ENCODE measurements around the gene EVA1A. TPM values are rescaled to one million over a fixed set of nuclear protein-coding genes. Genes with fewer than 3 reads are reported as not detected.

Gene EVA1A
- total RNA-seq, 4 donors from 2014 or later, result 1.3 to 1.6 TPM; not detected in 2

DNA sequence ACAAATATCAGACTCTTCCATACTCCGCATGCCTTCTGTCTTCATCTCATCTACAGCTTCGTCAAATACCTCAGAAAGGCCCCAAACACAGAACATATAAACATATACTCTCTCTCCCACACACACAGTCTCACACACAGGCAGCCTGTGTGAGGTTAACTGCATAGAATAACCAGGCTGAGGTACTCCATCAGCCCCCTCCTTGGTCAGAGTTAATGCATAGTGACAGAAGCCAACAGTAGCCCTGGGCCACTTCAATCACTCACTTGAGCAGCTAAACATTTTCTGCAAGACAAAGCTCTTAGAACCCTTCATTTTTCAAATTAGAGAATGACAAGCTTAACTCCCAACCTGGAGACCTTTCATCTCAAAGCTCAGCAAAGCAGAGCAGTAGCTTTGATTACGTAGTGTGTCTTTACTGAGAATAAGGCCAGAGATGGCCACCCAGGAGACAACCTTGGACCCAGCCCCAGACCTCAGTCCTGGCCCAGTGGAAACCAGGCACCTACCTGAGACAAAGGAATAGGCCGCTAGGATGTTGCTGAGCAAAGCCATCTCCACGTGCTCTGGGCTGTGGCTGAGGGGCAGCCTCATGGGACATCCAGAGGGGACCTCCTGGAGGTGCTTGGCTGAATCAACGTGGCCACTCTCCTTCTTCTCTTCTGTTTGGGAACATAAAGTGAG is 43.0 kb downstream of the EVA1A start:
- 77 to 93% methylated on average over 5 to 6 of the region's 6 CpGs for WGBS, 2 donors

DNA sequence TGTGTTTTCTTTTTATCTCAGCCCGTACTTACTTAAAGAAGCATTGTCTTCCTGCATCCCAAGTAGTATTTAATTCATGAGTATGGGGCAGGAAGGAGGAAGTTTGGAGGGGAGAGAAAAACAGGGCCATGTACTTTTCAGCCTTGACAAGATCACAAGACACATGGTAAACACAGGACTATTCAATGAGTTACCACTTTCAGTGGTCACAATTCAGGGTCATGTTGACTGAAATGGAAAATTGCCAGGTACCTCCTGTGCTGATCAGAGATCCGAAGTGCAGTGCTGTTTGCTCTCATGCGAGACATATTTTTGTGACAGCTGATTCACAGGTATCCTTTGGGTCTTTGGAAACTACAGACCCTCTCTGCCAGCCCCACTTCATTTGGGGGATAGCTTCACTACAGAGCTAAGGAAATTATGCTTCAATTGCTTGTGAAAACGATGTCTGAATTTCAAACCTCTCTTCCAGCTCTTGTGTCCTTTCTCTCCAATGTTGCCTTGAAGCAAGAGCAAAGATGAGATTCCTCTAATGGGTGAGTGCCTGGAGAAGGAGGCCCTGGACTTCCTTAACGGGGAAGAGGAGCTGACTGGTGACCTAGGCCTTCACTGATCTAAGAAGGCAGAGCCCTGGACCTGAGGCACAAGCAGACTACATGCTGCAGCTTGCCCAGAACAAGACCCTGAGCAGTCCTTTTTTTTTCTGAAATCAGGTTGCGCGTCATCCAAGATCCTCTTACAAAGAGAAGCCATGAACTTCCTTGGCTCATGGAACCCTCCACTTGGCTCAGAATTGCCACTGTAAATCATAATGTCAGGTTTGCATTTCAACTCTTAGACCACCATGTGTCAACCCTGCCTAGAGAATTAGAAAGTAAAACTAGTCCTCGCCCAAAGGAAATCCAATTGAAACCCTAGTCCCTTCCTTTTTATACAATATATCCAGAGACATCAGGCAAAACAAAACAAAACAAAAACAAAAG is 44.1 kb downstream of the EVA1A start:
- no peak for DNase-seq (ENCODE audit: low spot score in 2 of 2)
- H3K27me3 ChIP-seq, result no peaks in the 10 kb centered on the region
- H3K4me1 ChIP-seq, result no peaks in the 10 kb centered on the region
- 75% methylated on average over 8 of the region's 8 CpGs for WGBS, 2 donors
- H3K9me3 ChIP-seq, result peaks cover 0 to 9% (median 0%) of the 10 kb centered on the region in 4 donors
- no peaks in the 10 kb centered on the region for H3K36me3 ChIP-seq
- H3K4me3 ChIP-seq, result no peak overlapping the region
- no peak overlapping the region for H3K27ac ChIP-seq
- TF ChIP-seq POLR2A (IDR thresholded peaks at IDR 0.05) (no peak), EP300 (IDR thresholded peaks at IDR 0.05) (no peak)
- TF ChIP-seq, protein P1, sequence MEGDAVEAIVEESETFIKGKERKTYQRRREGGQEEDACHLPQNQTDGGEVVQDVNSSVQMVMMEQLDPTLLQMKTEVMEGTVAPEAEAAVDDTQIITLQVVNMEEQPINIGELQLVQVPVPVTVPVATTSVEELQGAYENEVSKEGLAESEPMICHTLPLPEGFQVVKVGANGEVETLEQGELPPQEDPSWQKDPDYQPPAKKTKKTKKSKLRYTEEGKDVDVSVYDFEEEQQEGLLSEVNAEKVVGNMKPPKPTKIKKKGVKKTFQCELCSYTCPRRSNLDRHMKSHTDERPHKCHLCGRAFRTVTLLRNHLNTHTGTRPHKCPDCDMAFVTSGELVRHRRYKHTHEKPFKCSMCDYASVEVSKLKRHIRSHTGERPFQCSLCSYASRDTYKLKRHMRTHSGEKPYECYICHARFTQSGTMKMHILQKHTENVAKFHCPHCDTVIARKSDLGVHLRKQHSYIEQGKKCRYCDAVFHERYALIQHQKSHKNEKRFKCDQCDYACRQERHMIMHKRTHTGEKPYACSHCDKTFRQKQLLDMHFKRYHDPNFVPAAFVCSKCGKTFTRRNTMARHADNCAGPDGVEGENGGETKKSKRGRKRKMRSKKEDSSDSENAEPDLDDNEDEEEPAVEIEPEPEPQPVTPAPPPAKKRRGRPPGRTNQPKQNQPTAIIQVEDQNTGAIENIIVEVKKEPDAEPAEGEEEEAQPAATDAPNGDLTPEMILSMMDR (IDR thresholded peaks at IDR 0.05), result no peak

More for the DNA sequence above, 43.0 kb downstream of the EVA1A start:
- no peak overlapping the region for H3K27ac ChIP-seq
- H3K4me3 ChIP-seq, result no peak overlapping the region
- no peaks in the 10 kb centered on the region for H3K36me3 ChIP-seq
- H3K9me3 ChIP-seq, result peaks cover 0 to 4% (median 0%) of the 10 kb centered on the region in 4 donors
- TF ChIP-seq EP300 (IDR thresholded peaks at IDR 0.05), result no peak
- TF ChIP-seq, protein P1 (IDR thresholded peaks at IDR 0.05), result no peak
- TF ChIP-seq POLR2A (IDR thresholded peaks at IDR 0.05), result no peak
- DNase-seq (ENCODE audit: low spot score in 2 of 2), result no peak
- no peaks in the 10 kb centered on the region for H3K4me1 ChIP-seq
- no peaks in the 10 kb centered on the region for H3K27me3 ChIP-seq

DNA sequence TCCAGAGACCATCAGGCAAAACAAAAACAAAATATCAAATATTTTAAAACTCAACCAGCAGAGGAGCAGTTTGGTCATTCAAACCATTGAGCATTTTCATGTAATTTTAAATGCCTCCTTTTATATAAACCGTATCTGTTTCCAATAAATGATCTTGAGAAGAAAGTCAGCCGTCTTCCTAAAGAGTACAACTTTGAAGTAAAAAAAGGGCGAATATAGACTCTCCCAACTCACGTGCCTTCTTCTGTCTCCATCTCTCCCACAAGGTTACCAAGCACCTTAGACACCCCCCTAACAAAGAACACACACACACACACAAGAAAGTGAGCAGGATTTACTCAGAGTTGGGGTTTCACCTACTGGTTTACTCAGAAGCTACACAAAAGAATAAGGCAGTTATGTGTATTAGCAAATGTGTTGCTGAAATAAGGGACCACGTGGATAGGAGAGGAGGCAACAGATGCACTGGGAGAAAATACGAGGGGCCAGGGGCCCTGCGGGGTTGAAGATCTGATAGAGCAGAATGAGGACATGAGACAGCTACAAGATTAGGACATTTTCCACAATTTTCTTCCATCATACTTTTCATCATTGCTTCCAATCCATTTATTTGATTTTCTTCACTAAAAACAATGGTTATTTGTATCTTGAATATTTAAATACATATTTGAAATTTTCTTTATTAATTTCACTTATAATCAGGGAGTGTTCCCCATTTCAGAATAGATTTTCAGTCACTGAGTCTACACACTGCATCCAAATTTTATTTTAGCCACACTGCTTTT is 45.0 kb downstream of the EVA1A start:
- 91 to 92% methylated on average over 7 of the region's 7 CpGs for WGBS, 2 donors
- DNase-seq (ENCODE audit: low spot score in 2 of 2), result no peak
- H3K27ac ChIP-seq, result no peak overlapping the region
- H3K4me3 ChIP-seq, result no peak overlapping the region
- H3K36me3 ChIP-seq, result no peaks in the 10 kb centered on the region
- no peaks in the 10 kb centered on the region for H3K4me1 ChIP-seq
- H3K27me3 ChIP-seq, result no peaks in the 10 kb centered on the region
- TF ChIP-seq, protein P1 (IDR thresholded peaks at IDR 0.05), result no peak
- TF ChIP-seq POLR2A (IDR thresholded peaks at IDR 0.05), result no peak
- TF ChIP-seq EP300 (IDR thresholded peaks at IDR 0.05), result no peak
- H3K9me3 ChIP-seq, result peaks cover 0 to 9% (median 0%) of the 10 kb centered on the region in 4 donors

DNA sequence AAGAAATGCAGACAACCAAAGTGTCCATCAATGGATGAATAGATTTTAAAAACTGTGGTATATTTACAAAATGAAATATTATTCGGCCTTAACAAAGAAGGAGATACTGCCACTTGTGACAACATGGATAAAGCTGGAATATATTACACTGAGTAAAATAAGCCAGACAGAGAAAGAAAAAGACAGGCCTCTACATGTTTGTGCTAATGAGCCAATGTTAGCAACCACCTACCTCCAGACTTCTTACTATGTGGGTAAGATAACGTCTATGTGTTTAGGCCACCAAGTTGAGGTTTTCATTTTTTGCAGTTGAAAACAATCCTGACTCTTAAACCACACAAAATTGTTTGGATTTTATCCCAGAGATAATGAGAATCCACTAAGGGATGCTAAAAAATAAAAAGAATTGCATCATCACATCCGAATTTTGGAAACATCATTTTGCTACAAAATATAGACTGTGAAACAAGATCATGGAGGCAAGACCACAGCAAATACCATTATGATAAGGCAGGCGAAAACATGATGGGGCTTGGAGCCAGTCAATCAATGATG is 47.0 kb downstream of the EVA1A start:
- TF ChIP-seq POLR2A (IDR thresholded peaks at IDR 0.05) (no peak), EP300 (IDR thresholded peaks at IDR 0.05) (no peak)
- TF ChIP-seq, protein P1 (IDR thresholded peaks at IDR 0.05), result no peak
- Histone ChIP-seq H3K4me1 (no peaks in the 10 kb centered on the region), H3K27ac (no peak overlapping the region), H3K9me3 (peaks cover 0 to 11% (median 0%) of the 10 kb centered on the region in 4 donors), H3K4me3 (no peak overlapping the region), H3K36me3 (no peaks in the 10 kb centered on the region), H3K27me3 (no peaks in the 10 kb centered on the region)
- no peak for DNase-seq (ENCODE audit: low spot score in 2 of 2)
- 74 to 82% methylated on average over 4 of the region's 4 CpGs for WGBS, 2 donors

Data from tibial nerve (tissue), 4 donors.